Vagina (tissue), 2 donors: Measurements from ENCODE around the gene SUPT3H.

Experiments used
- CTCF ChIP-seq, 3 experiments: fragments of 450-650 bp in 2 of 3; fragments of 200-600 bp in 1 of 3; sonication (generic) in 1 of 3; IDR thresholded peaks; one replicate each; pipeline ENCODE4 v1.5.1; 2017 to 2019; ENCODE audit warnings: antibody characterized with exemption in 3 of 3, mild to moderate bottlenecking in 2 of 3, moderate library complexity in 2 of 3
- POLR2A ChIP-seq, 2 donors: fragments of 450-650 bp; IDR thresholded peaks; one replicate each; pipeline ENCODE4 v1.6.1; 2017; ENCODE audit warnings: antibody characterized with exemption in 2 of 2, mild to moderate bottlenecking in 2 of 2, moderate library complexity in 2 of 2
- POLR2AphosphoS5 ChIP-seq, 2 donors: sonication (generic); formaldehyde crosslinking; IDR thresholded peaks; one replicate each; pipeline ENCODE4 v1.9.0; 2017; ENCODE audit warnings: antibody characterized with exemption in 2 of 2, mild to moderate bottlenecking in 2 of 2, low read depth in 1 of 2; ENCODE audit not compliant: insufficient read depth in 1 of 2

- no peak for TF ChIP-seq CTCF (IDR thresholded peaks at IDR 0.05)
- TF ChIP-seq POLR2AphosphoS5 (IDR thresholded peaks at IDR 0.05; ENCODE audit: insufficient read depth in 1 of 2, low read depth in 1 of 2): no peak
- TF ChIP-seq POLR2A (IDR thresholded peaks at IDR 0.05): no peak
These were observed 557.4 kb downstream of the SUPT3H start for GRCh38 chr6:44820321-44820720.
